Endometrial microvascular endothelial cells (primary cell): ENCODE results near the gene TIGD2. TPM values are rescaled to one million over a fixed set of nuclear protein-coding genes. Genes with fewer than 3 reads are reported as not detected.

Experiments used
- in situ Hi-C: cut with HindIII; loops from 2 replicates; pipeline ENCODE4 v1.10.0; 2017; ENCODE audit warnings: low sequenced_read_pairs, low pct_unique_long_range_greater_than_20kb; ENCODE audit errors: inconsistent ontology term
- total RNA-seq: library from RNA; depleted of rRNA; stranded (reverse); fragments of >200 nt; gene quantifications from one replicate; pipeline ENCODE4 v1.2.3, GENCODE V29; 2015; ENCODE audit errors: inconsistent ontology term

The TIGD2 gene
- total RNA-seq, 1 donor from 2014 or later, result 3.5 TPM

DNA sequence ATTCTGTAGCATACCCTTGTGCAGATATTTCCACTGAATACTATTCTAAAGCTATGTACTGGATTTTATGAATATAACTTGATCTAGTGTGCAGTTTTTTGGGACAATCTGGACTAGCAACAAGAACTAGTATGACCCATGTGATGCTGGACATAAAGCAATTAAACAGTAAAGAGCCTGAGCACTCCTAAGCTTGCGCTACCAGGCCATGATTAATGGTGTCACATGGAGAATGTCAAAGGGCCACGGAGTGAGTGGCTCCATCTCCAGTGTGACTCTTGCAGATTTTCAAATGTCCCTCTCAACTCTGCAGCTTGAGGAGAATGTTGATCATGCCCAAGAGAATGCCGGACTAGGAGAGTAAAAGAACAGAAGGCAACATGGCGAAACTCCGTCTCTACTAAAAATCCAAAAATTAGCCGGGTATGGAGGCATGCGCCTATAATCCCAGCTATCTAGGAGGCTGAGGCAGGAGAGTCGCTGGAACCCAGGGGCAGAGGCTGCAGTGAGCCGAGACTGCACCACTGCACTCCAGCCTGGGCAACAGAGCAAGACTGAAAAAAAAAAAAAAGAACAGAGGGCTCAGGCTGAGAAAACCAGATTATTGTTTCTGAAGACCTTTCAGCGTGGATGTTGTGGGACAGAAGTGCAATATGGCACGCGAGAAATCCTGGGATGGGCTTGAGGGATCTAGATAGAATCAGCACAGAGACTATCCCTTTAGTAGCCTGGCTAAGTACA lies 45.0 kb downstream of the TIGD2 start:
- in situ Hi-C loops, result no loop called here

DNA sequence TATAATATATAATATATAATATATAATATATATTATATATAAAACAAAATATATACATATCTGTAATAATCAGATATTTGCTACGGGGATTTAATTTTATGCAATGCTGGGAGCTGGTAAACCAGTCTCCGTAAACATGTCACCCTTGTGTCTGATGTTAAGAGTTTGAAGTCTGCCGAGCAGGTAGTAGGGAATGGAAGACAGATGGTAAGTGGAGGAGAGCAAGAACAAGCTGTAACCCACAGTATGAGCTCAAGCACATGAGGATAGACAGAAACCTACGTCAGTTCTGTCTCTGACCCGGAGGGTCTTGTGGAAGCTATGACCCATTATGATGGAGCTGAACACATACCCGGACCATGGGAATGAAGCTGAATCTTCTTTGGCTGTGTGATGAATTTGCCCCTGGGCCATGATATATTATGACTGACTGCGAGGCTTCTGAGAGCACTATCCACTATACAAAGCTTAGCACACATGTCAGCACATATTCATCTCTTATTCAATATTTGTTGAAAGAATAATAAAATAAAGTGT lies 46.2 kb downstream of the TIGD2 start:
- in situ Hi-C loops, result no loop called here

DNA sequence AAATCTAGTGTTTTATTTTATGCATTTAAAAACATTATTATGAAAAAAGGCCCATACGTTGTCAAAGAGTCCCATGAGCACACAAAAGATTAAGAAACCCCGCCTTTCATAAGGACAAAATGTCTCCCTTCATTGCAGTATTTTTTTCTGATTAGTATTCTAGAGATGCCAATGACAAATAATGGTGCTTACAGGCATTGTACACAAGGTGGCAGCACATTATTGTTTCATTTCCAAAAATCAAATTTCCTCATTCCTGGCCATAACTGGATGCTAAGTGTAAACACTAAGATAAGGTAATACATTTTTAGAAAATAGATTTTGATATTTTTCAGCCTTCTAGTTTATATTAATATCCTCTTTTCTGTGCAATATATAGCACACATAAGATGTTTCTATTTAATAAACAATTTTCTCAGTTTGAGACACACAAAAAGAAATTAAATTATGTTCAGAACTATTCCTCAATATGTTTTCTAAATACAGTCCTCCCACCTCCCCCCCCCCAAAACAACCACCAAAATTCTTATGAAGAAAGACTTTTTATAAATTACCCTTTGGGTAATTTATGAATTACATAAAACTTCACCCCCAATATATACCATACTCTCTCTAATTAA lies 47.7 kb downstream of the TIGD2 start:
- in situ Hi-C loops, result no loop called here

DNA sequence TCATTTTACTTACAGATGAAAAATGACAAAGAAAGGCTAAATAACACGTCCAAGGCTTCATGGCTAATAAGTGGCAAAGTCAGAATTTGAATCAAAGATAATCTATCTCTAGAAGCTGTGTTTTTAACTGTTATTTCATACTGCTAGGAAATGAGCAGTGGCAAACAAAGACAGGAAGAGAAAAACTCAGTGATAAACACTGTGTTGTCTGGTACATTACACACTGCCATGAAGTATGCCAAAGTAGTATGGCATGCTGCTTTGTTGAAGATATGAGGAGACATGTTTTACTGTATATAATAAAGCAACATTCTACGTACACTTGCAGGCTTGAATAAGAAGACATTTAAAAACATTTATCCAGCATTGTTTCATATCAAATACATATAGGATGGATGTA lies 49.5 kb downstream of the TIGD2 start:
- in situ Hi-C loops, result no loop called here

DNA sequence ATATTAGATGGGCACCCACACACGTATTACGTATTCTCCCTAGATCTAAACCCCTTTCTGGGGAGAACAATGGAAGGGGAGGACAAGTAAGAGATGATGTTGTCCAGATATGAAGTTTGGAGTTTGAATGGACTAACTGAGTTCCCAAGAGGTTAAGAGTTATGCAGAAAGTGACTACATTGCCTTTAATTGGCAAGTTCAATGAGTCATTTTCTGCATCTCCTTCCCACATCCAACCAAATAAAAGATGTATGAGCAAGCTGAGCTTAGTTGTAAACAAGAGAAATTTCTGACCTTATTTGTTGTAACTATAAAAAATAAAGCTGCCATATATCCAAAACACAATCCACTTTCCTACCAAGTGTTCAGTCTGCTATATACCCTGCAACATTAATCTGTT lies 50.5 kb downstream of the TIGD2 start:
- in situ Hi-C loops, result no loop called here

DNA sequence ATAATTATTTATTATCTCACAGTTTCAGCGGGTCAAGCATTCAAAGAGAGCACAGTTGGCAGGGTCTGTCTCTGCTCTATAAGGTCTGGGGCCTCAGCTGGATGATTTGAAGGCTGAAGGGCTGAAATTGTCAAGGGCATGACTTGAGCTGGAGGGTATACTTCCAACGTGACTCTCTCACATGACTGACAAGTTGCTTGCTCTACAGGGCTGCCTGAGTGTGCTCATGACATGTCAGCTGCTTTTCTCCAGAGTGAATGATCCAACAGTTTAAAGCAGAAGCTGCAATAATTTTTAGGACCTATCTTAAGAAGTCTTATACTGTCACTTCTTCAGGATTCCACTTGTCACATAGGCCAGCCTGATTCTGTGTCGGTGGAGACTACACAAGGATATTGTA lies 51.2 kb downstream of the TIGD2 start:
- in situ Hi-C loops, result no loop called here

DNA sequence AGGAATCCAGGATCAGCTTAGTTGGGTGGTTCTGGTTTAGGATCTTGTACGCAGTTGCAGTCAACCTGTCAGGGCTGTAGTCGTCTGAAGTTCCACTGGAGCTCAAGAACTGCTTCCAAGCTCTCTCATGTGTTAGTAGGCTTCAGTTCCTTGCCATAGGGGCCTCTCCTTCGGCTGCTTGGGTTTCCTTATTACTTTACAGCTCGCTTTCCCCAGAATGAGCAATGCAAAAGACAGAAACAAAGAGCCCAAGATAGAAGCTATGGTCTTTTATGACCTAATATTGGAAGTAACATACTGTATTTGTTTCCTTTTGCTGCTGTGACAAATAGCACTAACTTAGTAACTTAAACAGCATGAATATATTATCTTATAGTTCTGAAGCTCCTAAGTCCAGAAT lies 51.7 kb downstream of the TIGD2 start:
- in situ Hi-C loops, result no loop called here

DNA sequence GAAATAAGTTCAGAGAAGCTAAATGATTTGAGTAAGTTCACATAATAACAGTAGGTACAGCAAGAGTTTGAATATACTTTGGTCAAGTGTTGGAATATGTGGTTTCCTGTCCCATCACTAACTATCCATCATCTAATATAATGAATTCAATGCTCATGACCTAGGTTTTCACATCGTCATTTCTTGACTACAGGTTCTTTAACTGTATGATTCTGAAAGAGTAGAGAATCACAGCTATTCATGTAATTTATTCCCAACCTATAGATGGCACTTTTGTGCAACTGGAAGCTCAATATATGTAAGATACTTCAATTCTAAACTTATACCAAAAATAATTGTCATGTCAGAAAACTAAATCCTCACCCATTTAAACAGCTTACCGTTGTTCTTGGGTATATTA lies 53.1 kb downstream of the TIGD2 start:
- in situ Hi-C loops, result no loop called here

Other genes starting within 250 kb of the TIGD2 start
- 3.9 TPM for gene FAM13A, start 54.3 kb upstream of the TIGD2 start, total RNA-seq
- gene GPRIN3, start 196.3 kb downstream of the TIGD2 start, total RNA-seq, result under 0.01 TPM